Bronchial epithelial cell (primary cell): ENCODE data around the gene FGF1. TPM values are rescaled to one million over a fixed set of nuclear protein-coding genes. Genes with fewer than 3 reads are reported as not detected.

Source experiments
- DNase-seq: peaks from one replicate; pipeline ENCODE4 v3.0.0-alpha.2; 2010; ENCODE audit warnings: low read depth
- FAIRE-seq: peaks from 2 replicates; lab custom pipeline; 2011; peaks lifted over from hg19 to GRCh38; lab: Jason Lieb, UNC
- H3K27me3 ChIP-seq: 2 replicates; pipeline ENCODE4 v1.5.1; 2011; ENCODE audit warnings: low read length; ENCODE audit not compliant: control insufficient read depth, insufficient read depth
- H3K36me3 ChIP-seq: 2 replicates; pipeline ENCODE4 v1.5.1; 2011; ENCODE audit warnings: low read length; ENCODE audit not compliant: control insufficient read depth, insufficient read depth
- H3K4me3 ChIP-seq: 2 replicates; pipeline ENCODE4 v1.5.1; 2011; ENCODE audit warnings: mild to moderate bottlenecking, low read depth, low read length, control low read depth
- total RNA-seq: library from RNA; depleted of rRNA; stranded (reverse); fragments of >200 nt; gene quantifications from 2 replicates; pipeline ENCODE4 v1.2.1, GENCODE V29; 2014
- TF ChIP-seq, protein P1 (sequence below): IDR thresholded peaks from 2 replicates; pipeline ENCODE4 v1.5.1; 2011; ENCODE audit warnings: mild to moderate bottlenecking, moderate library complexity, low read length, control low read depth, inconsistent platforms; ENCODE audit not compliant: insufficient read depth, severe bottlenecking

FGF1 gene
- total RNA-seq, 1 donor from 2014 or later, result under 0.01 TPM

DNA sequence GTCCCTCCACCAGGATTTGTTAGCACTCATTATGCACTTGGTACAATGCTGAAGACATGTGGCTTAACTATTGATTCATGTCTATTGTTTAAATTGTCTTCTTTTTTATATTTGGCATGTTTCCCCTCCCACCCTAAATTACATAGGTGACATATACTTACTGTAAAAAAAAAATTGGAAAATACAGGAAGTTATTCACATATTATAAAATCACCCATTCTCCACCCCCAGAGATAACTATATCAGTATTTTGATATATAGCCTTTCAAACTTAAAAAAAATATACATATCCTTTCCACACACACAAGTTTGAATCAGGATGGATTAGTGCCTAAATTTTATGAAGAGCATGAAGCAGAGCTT is 87.6 kb downstream of the FGF1 start:
- TF ChIP-seq, protein P1, sequence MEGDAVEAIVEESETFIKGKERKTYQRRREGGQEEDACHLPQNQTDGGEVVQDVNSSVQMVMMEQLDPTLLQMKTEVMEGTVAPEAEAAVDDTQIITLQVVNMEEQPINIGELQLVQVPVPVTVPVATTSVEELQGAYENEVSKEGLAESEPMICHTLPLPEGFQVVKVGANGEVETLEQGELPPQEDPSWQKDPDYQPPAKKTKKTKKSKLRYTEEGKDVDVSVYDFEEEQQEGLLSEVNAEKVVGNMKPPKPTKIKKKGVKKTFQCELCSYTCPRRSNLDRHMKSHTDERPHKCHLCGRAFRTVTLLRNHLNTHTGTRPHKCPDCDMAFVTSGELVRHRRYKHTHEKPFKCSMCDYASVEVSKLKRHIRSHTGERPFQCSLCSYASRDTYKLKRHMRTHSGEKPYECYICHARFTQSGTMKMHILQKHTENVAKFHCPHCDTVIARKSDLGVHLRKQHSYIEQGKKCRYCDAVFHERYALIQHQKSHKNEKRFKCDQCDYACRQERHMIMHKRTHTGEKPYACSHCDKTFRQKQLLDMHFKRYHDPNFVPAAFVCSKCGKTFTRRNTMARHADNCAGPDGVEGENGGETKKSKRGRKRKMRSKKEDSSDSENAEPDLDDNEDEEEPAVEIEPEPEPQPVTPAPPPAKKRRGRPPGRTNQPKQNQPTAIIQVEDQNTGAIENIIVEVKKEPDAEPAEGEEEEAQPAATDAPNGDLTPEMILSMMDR, result no peak
- H3K27me3 ChIP-seq, result no peaks in the 10 kb centered on the region
- FAIRE-seq, result no peak

DNA sequence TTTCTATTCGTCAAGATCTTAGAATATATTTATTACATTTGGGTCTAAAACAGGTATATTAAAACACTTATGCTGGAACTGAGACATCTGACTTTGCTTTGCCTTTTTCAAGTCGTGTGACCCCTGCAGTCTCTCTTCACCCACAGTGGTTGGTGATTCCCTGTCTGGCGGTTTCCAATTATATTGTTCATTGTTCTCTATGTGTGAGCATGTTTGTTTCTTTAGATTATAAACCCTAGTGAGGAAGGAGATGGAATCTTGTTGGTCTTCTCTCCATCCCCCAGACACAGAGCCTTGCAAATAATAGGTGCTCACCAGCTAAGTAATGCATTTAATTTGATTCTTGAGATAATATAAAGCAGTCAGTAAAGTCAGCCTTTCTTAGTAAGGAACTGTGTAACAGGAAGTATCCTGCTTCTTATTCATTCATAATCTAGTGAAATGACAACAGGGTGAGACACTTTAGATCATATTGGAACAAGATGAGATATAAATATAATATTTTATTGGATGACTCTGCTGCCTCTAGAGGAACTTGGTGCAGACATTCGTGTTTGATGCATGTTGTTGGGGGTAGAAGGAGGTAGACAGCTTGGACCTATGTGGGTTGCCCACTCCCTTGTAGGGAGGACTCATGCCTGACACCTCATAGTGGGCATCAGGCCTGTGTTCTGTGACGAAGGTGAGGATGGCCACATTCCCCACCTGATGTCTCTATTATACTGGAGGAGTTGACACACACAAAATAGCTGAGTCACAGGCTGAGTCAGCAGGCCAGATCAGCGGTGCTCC is 88.1 kb downstream of the FGF1 start:
- Histone ChIP-seq H3K27me3 (no peaks in the 10 kb centered on the region), H3K4me3 (no peak overlapping the region), H3K36me3 (no peaks in the 10 kb centered on the region)
- TF ChIP-seq, protein P1, result no peak
- FAIRE-seq (no peak), DNase-seq (peak; percentile 91)

More for the DNA sequence above, 87.6 kb downstream of the FGF1 start:
- H3K36me3 ChIP-seq, result no peaks in the 10 kb centered on the region
- DNase-seq, result no peak
- H3K4me3 ChIP-seq, result no peak overlapping the region

- H3K4me3 ChIP-seq, result no peak overlapping the region
- DNase-seq (no peak), FAIRE-seq (no peak)
- H3K27me3 ChIP-seq, result no peaks in the 10 kb centered on the region
- H3K36me3 ChIP-seq, result no peaks in the 10 kb centered on the region
- TF ChIP-seq, protein P1, result no peak
Observed at GRCh38 chr5:142597025-142597424, 88.9 kb downstream of the FGF1 start.

DNA sequence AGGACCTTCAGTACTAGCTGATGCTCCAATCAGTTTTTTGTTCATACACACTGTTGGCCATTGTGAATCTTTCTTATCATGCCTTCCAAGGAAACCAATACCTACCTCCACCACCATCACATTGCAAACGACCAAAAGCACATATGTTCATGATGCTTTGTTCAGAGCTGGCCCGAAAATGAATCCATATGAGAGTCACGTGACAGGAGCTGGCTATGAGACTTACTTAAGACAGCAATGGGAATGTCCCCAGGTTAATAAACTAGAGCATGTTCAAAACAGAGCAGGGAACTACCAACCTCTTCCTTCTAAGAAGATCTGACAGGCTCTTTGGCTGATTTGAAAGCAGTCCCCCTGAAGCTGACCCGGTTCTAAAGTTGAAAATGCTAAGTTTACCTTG is 93.5 kb downstream of the FGF1 start:
- Histone ChIP-seq H3K36me3 (no peaks in the 10 kb centered on the region), H3K27me3 (no peaks in the 10 kb centered on the region), H3K4me3 (no peak overlapping the region)
- no peak for FAIRE-seq
- TF ChIP-seq, protein P1, result no peak
- no peak for DNase-seq

DNA sequence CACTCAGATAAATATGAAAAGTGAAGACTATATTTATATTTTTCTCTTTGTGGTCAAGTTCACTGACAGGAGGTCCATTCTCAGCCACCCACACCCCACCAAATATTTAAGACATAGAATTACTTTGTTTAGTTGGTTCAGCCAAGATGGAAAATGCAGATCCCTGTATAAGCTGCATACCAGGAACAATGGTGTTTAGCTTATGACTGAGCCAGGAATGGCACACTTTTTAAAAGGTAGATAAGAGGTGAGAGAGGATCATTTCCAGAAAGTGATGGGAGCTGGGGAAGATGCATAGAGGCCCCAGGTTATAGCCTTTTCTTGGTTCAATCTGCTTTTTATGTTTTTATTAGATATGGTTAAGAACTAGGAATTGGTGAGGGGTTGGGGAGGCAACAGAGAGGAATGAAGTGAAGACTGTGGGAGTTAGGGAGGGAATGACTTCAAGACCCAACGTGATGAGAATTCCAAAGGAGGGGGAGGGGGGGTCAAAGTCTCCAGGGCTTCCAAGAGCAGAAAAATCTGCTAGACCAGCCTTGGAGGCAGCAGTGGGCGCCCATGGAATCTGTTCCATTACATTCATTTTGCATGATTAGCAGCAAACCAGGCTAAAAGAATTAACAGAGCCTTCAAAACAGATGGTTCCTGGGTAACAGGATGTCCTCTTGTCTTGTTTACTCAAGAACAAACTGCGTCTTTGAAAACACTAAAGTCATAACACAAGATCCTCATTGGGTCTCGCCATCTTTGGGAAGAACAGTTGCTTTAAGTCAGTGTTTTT is 95.2 kb downstream of the FGF1 start:
- TF ChIP-seq, protein P1, result no peak
- no peak overlapping the region for H3K4me3 ChIP-seq
- no peak for DNase-seq
- no peaks in the 10 kb centered on the region for H3K36me3 ChIP-seq
- FAIRE-seq, result no peak
- H3K27me3 ChIP-seq, result no peaks in the 10 kb centered on the region
